Measurements from ENCODE around the gene MACROD2. TPM values are rescaled to one million over a fixed set of nuclear protein-coding genes. Genes with fewer than 3 reads are reported as not detected.

The MACROD2 gene
- total RNA-seq, 1 donor from 2014 or later: 0.23 TPM

GRCh38 chr20:15571056-15571455 lies 1575.7 kb downstream of the MACROD2 start:
- DNase-seq (ENCODE audit: low read depth): no peak
- H3K4me3 ChIP-seq (ENCODE audit: low read depth, low read length): no peak overlapping the region
- no peak for TF ChIP-seq CTCF (conservative IDR thresholded peaks at IDR 0.05; ENCODE audit: low read depth, low read length)

GRCh38 chr20:15575255-15575654 lies 1579.9 kb downstream of the MACROD2 start:
- peak; percentile 46 for DNase-seq (ENCODE audit: low read depth)
- H3K4me3 ChIP-seq (ENCODE audit: low read depth, low read length): no peak overlapping the region
- TF ChIP-seq CTCF (conservative IDR thresholded peaks at IDR 0.05; ENCODE audit: low read depth, low read length): no peak

- no peak overlapping the region for H3K4me3 ChIP-seq (ENCODE audit: low read depth, low read length)
- no peak for TF ChIP-seq CTCF (conservative IDR thresholded peaks at IDR 0.05; ENCODE audit: low read depth, low read length)
- DNase-seq (ENCODE audit: low read depth): no peak
Observed at GRCh38 chr20:15576411-15576810, 1581.1 kb downstream of the MACROD2 start.

GRCh38 chr20:15578113-15578512 lies 1582.8 kb downstream of the MACROD2 start:
- DNase-seq (ENCODE audit: low read depth): no peak
- no peak overlapping the region for H3K4me3 ChIP-seq (ENCODE audit: low read depth, low read length)
- TF ChIP-seq CTCF (conservative IDR thresholded peaks at IDR 0.05; ENCODE audit: low read depth, low read length): no peak

GRCh38 chr20:15579688-15580087 lies 1584.4 kb downstream of the MACROD2 start:
- no peak overlapping the region for H3K4me3 ChIP-seq (ENCODE audit: low read depth, low read length)
- DNase-seq (ENCODE audit: low read depth): no peak
- no peak for TF ChIP-seq CTCF (conservative IDR thresholded peaks at IDR 0.05; ENCODE audit: low read depth, low read length)

GRCh38 chr20:15582146-15582760 lies 1586.9 kb downstream of the MACROD2 start:
- no peak for TF ChIP-seq CTCF (conservative IDR thresholded peaks at IDR 0.05; ENCODE audit: low read depth, low read length)
- H3K4me3 ChIP-seq (ENCODE audit: low read depth, low read length): no peak overlapping the region
- no peak for DNase-seq (ENCODE audit: low read depth)

GRCh38 chr20:15584507-15584906 lies 1589.2 kb downstream of the MACROD2 start:
- DNase-seq (ENCODE audit: low read depth): no peak
- no peak overlapping the region for H3K4me3 ChIP-seq (ENCODE audit: low read depth, low read length)
- no peak for TF ChIP-seq CTCF (conservative IDR thresholded peaks at IDR 0.05; ENCODE audit: low read depth, low read length)

All from epithelial cell of proximal tubule (primary cell).